IMR-90 (cell line): ENCODE data around the gene LGSN. TPM values are rescaled to one million over a fixed set of nuclear protein-coding genes. Genes with fewer than 3 reads are reported as not detected.

ENCODE experiments used
- ATAC-seq: fragments of 200-7000 bp; cut with Tn5 transposase; 2 replicates; pipeline ENCODE4 v1.9.1; 2020; ENCODE audit warnings: low read depth, mild to moderate bottlenecking, moderate library complexity
- BruUV-seq: library from RNA; stranded (reverse); fragments of 400-500 nt; replicated peaks from 2 replicates; lab custom pipeline; 2021; lab: Mats Ljungman, UMichigan
- CTCF ChIA-PET: fragments of 300-600 bp; formaldehyde crosslinking; extraction: SDS; loops from one replicate; lab custom pipeline; 2021; ENCODE audit warnings: antibody characterized with exemption; lab: Yijun Ruan, JAX
- POLR2A ChIA-PET: fragments of 300-600 bp; sonication (Branson Sonifier 250); formaldehyde crosslinking; loops from one replicate; lab custom pipeline; 2022; ENCODE audit warnings: antibody characterized with exemption; ENCODE audit not compliant: unreplicated experiment; lab: Charles Lee
- DNase-seq: peaks from one replicate; pipeline ENCODE4 v3.0.0; 2013
- H2AFZ ChIP-seq: replicated peaks from 2 replicates; pipeline ENCODE3; 2013; ENCODE audit warnings: low read length, mild to moderate bottlenecking; ENCODE audit not compliant: poor library complexity
- H2AK5ac ChIP-seq: 2 replicates; pipeline ENCODE4 v1.6.1; 2013; ENCODE audit warnings: low read depth, low read length, inconsistent platforms
- H2AK9ac ChIP-seq: replicated peaks from 2 replicates; pipeline ENCODE3; 2013; ENCODE audit warnings: mild to moderate bottlenecking, low read depth, low read length, moderate library complexity; ENCODE audit not compliant: poor library complexity
- H2BK120ac ChIP-seq: 2 replicates; pipeline ENCODE4 v1.6.1; 2013; ENCODE audit warnings: low read depth, low read length, inconsistent platforms
- H2BK15ac ChIP-seq: 3 replicates; pipeline ENCODE4 v1.6.1; 2013; ENCODE audit warnings: low read depth, low read length, inconsistent platforms
- H2BK20ac ChIP-seq: 2 replicates; pipeline ENCODE4 v1.6.1; 2013; ENCODE audit warnings: low read depth, mild to moderate bottlenecking, inconsistent platforms, low read length, moderate library complexity
- H2BK5ac ChIP-seq: 2 replicates; pipeline ENCODE4 v1.6.1; 2013; ENCODE audit warnings: mild to moderate bottlenecking, low read depth, low read length, inconsistent platforms; ENCODE audit not compliant: poor library complexity, severe bottlenecking
- H3K14ac ChIP-seq: replicated peaks from 2 replicates; pipeline ENCODE4 v1.6.1; 2013; ENCODE audit warnings: low read depth, low read length, inconsistent platforms
- H3K18ac ChIP-seq: 2 replicates; pipeline ENCODE4 v1.6.1; 2013; ENCODE audit warnings: low read depth, low read length, control low read depth
- H3K23ac ChIP-seq: 2 replicates; pipeline ENCODE4 v1.6.1; 2013; ENCODE audit warnings: low read depth, low read length, inconsistent platforms
- H3K27ac ChIP-seq: 2 replicates; pipeline ENCODE4 v1.5.1; 2013; ENCODE audit warnings: mild to moderate bottlenecking, control low read depth, low read length; ENCODE audit not compliant: insufficient read depth
- H3K27me3 ChIP-seq: 2 replicates; pipeline ENCODE4 v1.6.1; 2013; ENCODE audit warnings: low read length; ENCODE audit not compliant: control insufficient read depth, insufficient read depth
- H3K36me3 ChIP-seq: 2 replicates; pipeline ENCODE4 v1.6.1; 2013; ENCODE audit warnings: low read length, mixed read lengths; ENCODE audit not compliant: control insufficient read depth, insufficient read depth
- H3K4ac ChIP-seq: 2 replicates; pipeline ENCODE4 v1.6.1; 2013; ENCODE audit warnings: low read depth, low read length, inconsistent platforms
- H3K4me1 ChIP-seq: 2 replicates; pipeline ENCODE4 v1.6.1; 2013; ENCODE audit warnings: low read length, mixed read lengths; ENCODE audit not compliant: control insufficient read depth, insufficient read depth
- H3K4me2 ChIP-seq: 2 replicates; pipeline ENCODE4 v1.6.1; 2013; ENCODE audit warnings: low read depth, mild to moderate bottlenecking, control low read depth, low read length, moderate library complexity
- H3K4me3 ChIP-seq: 2 replicates; pipeline ENCODE4 v1.5.1; 2013; ENCODE audit warnings: low read depth, mild to moderate bottlenecking, control low read depth, low read length, moderate library complexity; ENCODE audit not compliant: insufficient read depth
- H3K56ac ChIP-seq: 2 replicates; pipeline ENCODE4 v1.6.1; 2013; ENCODE audit warnings: low read length, inconsistent platforms; ENCODE audit not compliant: insufficient read depth; ENCODE audit errors: extremely low read depth
- H3K79me1 ChIP-seq, 2 experiments: 2 replicates each; pipeline ENCODE4 v1.6.1; 2013; ENCODE audit warnings: low read length in 2 of 2, inconsistent platforms in 1 of 2, low read depth in 1 of 2
- H3K9ac ChIP-seq: 2 replicates; pipeline ENCODE4 v1.6.1; 2013; ENCODE audit warnings: low read depth, low read length, control low read depth
- H3K9me1 ChIP-seq: 2 replicates; pipeline ENCODE4 v1.6.1; 2013; ENCODE audit warnings: low read length, inconsistent platforms; ENCODE audit not compliant: insufficient read depth
- H3K9me3 ChIP-seq: 2 replicates; pipeline ENCODE4 v1.6.1; 2013; ENCODE audit warnings: low read length; ENCODE audit not compliant: control insufficient read depth, insufficient read depth
- H4K20me1 ChIP-seq: 2 replicates; pipeline ENCODE4 v1.6.1; 2013; ENCODE audit warnings: low read length, inconsistent platforms; ENCODE audit not compliant: insufficient read depth
- H4K5ac ChIP-seq: 2 replicates; pipeline ENCODE4 v1.6.1; 2013; ENCODE audit warnings: mild to moderate bottlenecking, low read depth, low read length, control low read depth
- H4K8ac ChIP-seq, 2 experiments: 2 replicates each; pipeline ENCODE4 v1.6.1; 2013; ENCODE audit warnings: low read depth in 2 of 2, low read length in 2 of 2, control low read depth in 1 of 2, inconsistent platforms in 1 of 2
- H4K91ac ChIP-seq: 2 replicates; pipeline ENCODE4 v1.6.1; 2013; ENCODE audit warnings: low read depth, low read length, inconsistent platforms; ENCODE audit not compliant: insufficient read depth
- CTCF ChIP-seq: conservative IDR thresholded peaks from 2 replicates; pipeline ENCODE4 v1.5.1; 2012; ENCODE audit warnings: mild to moderate bottlenecking, low read depth, low read length, improper control_type of control experiment
- MAFK ChIP-seq: IDR thresholded peaks from 2 replicates; pipeline ENCODE4 v1.6.1; 2012; ENCODE audit warnings: low read depth, low read length, improper control_type of control experiment
- WGBS, 2 experiments: methylation state at CpG; one replicate each; pipeline versions ENCODE4 v1.1.5 to v1.1.7; 2013; ENCODE audit warnings: missing lambda C conversion rate in 2 of 2; ENCODE audit not compliant: insufficient read length in 1 of 2; ENCODE audit errors: extremely low coverage in 2 of 2; 5-methylcytosine and 5-hydroxymethylcytosine counted together
- dilution Hi-C: fragments of 300-500 bp; cut with HindIII; formaldehyde crosslinking; loops from one replicate; pipeline ENCODE4 v1.14.3; 2018; ENCODE audit warnings: low sequenced_read_pairs; ENCODE audit not compliant: unreplicated experiment
- in situ Hi-C: fragments of 300-500 bp; cut with MboI; formaldehyde crosslinking; loops from 3 replicates; pipeline ENCODE4 v1.14.3; 2019; ENCODE audit warnings: low sequenced_read_pairs, inconsistent platforms, mixed read lengths
- intact Hi-C: fragments of 100-400 bp; cut with micrococcal nuclease; formaldehyde crosslinking; loops from 2 replicates; pipeline ENCODE4 v1.10.0; 2022
- polyA plus RNA-seq, 3 experiments: library from polyadenylated mRNA; depleted of rRNA; stranded (reverse); fragments of >200 nt; gene quantifications; 2 replicates each; pipeline ENCODE4 v1.2.3, GENCODE V29; 2012; ENCODE audit warnings: low replicate concordance in 1 of 3
- total RNA-seq: library from RNA; depleted of rRNA; stranded (reverse); fragments of >200 nt; gene quantifications from 2 replicates; pipeline ENCODE4 v1.2.3, GENCODE V29; 2012

Gene LGSN
- total and polyA plus RNA-seq, 2 of the 4 experiments (the other 2 are of a cell fraction) = not detected

GRCh38 chr6:63321821-63322220 lies 2.0 kb upstream of the LGSN start:
- Histone ChIP-seq H3K4me3 (no peak overlapping the region), H3K14ac (no peak overlapping the region), H3K9me1 (no peaks in the 10 kb centered on the region), H3K18ac (no peak overlapping the region), H3K4me2 (no peak overlapping the region), H3K27ac (no peak overlapping the region), H4K20me1 (no peaks in the 10 kb centered on the region), H3K56ac (no peak overlapping the region), H2BK120ac (no peak overlapping the region), H2BK15ac (no peak overlapping the region), H2BK20ac (no peak overlapping the region), H2AK5ac (no peak overlapping the region), H3K23ac (no peak overlapping the region), H3K36me3 (no peaks in the 10 kb centered on the region), H4K8ac (no peak overlapping the region), H2BK5ac (no peak overlapping the region), H3K4ac (no peak overlapping the region), H3K27me3 (no peaks in the 10 kb centered on the region), H3K9ac (no peak overlapping the region), H4K91ac (no peak overlapping the region), H2AFZ (no peak overlapping the region), H3K79me1 (no peaks in the 10 kb centered on the region), H3K4me1 (no peaks in the 10 kb centered on the region), H3K9me3 (no peaks in the 10 kb centered on the region), H2AK9ac (no peak overlapping the region), H4K5ac (no peak overlapping the region)
- TF ChIP-seq MAFK (no peak), CTCF (no peak)
- no CpG with 5 or more reads among the region's 1 CpG for WGBS, 2 experiments
- dilution Hi-C loops = no loop called here
- DNase-seq (no peak), ATAC-seq (no peak)
- BruUV-seq = no TSS peak
- CTCF ChIA-PET = no interaction called here
- intact Hi-C loops = no loop called here
- in situ Hi-C loops = no loop called here
- POLR2A ChIA-PET = no interaction called here
